Measurements from ENCODE around the gene KIF5C.

DNA sequence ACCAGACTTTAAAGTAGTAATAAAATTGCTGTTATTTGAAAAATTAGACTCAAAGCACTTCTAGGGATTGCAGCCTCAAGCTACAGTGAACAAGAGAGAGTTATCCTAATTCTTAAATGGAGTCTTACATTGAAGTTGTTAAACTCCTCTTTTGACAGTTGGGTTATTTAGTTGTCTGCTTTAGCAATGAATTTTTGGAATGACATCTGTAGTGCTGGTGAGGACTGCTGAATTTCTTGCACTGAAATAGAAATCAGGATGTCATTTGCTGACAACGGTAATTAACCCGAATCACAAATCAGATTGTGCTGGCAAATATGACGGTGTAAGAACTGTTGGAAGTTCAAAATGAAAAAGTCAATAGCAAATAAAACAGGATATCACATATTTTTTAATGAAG, 85.5 kb downstream of the KIF5C start:
- TF ChIP-seq, protein P1, sequence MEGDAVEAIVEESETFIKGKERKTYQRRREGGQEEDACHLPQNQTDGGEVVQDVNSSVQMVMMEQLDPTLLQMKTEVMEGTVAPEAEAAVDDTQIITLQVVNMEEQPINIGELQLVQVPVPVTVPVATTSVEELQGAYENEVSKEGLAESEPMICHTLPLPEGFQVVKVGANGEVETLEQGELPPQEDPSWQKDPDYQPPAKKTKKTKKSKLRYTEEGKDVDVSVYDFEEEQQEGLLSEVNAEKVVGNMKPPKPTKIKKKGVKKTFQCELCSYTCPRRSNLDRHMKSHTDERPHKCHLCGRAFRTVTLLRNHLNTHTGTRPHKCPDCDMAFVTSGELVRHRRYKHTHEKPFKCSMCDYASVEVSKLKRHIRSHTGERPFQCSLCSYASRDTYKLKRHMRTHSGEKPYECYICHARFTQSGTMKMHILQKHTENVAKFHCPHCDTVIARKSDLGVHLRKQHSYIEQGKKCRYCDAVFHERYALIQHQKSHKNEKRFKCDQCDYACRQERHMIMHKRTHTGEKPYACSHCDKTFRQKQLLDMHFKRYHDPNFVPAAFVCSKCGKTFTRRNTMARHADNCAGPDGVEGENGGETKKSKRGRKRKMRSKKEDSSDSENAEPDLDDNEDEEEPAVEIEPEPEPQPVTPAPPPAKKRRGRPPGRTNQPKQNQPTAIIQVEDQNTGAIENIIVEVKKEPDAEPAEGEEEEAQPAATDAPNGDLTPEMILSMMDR (conservative IDR thresholded peaks at IDR 0.05) = no peak
- no peak for TF ChIP-seq ZFX (IDR thresholded peaks at IDR 0.05)

Data from C4-2B (cell line).